Measurements from ENCODE around the gene RHBDL2. TPM values are rescaled to one million over a fixed set of nuclear protein-coding genes. Genes with fewer than 3 reads are reported as not detected.

Gene RHBDL2
- total and polyA plus RNA-seq, 10 of the 15 experiments (the other 5 are each of a cell fraction or from before 2014, with no cell fraction given): 0.05 TPM; not detected in 9

DNA sequence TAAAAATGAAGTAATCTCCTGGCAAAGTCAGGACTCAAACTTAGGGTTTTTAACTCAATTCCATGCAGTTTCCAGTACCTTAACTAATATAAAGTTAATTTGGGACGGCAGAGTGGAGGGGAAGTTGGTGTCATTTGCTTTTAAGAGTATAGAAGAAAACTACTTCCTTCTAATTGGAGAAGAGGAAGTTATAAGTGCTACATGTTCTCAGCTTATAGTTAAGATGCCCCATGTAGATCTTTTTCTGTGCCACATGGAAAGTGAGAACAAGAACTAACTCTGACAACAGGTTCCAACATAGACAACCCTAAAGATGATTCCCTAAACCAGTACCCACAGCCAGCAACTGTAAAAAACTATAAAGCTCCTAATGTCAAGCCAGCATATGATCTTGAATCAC, 93.6 kb downstream of the RHBDL2 start (continued):
- TF ChIP-seq, protein P1, sequence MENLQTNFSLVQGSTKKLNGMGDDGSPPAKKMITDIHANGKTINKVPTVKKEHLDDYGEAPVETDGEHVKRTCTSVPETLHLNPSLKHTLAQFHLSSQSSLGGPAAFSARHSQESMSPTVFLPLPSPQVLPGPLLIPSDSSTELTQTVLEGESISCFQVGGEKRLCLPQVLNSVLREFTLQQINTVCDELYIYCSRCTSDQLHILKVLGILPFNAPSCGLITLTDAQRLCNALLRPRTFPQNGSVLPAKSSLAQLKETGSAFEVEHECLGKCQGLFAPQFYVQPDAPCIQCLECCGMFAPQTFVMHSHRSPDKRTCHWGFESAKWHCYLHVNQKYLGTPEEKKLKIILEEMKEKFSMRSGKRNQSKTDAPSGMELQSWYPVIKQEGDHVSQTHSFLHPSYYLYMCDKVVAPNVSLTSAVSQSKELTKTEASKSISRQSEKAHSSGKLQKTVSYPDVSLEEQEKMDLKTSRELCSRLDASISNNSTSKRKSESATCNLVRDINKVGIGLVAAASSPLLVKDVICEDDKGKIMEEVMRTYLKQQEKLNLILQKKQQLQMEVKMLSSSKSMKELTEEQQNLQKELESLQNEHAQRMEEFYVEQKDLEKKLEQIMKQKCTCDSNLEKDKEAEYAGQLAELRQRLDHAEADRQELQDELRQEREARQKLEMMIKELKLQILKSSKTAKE (IDR thresholded peaks at IDR 0.05; ENCODE audit: low read depth, poor library complexity, severe bottlenecking): no peak
- TF ChIP-seq, protein P2, sequence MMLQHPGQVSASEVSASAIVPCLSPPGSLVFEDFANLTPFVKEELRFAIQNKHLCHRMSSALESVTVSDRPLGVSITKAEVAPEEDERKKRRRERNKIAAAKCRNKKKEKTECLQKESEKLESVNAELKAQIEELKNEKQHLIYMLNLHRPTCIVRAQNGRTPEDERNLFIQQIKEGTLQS (IDR thresholded peaks at IDR 0.05; ENCODE audit: borderline replicate concordance, extremely low read depth, low read depth, low read length): no peak
- TF ChIP-seq, protein P3, sequence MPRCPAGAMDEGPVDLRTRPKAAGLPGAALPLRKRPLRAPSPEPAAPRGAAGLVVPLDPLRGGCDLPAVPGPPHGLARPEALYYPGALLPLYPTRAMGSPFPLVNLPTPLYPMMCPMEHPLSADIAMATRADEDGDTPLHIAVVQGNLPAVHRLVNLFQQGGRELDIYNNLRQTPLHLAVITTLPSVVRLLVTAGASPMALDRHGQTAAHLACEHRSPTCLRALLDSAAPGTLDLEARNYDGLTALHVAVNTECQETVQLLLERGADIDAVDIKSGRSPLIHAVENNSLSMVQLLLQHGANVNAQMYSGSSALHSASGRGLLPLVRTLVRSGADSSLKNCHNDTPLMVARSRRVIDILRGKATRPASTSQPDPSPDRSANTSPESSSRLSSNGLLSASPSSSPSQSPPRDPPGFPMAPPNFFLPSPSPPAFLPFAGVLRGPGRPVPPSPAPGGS (IDR thresholded peaks at IDR 0.05; ENCODE audit: borderline replicate concordance, insufficient read depth, low read depth, low read length, poor library complexity, severe bottlenecking): no peak
- TF ChIP-seq, protein P4, sequence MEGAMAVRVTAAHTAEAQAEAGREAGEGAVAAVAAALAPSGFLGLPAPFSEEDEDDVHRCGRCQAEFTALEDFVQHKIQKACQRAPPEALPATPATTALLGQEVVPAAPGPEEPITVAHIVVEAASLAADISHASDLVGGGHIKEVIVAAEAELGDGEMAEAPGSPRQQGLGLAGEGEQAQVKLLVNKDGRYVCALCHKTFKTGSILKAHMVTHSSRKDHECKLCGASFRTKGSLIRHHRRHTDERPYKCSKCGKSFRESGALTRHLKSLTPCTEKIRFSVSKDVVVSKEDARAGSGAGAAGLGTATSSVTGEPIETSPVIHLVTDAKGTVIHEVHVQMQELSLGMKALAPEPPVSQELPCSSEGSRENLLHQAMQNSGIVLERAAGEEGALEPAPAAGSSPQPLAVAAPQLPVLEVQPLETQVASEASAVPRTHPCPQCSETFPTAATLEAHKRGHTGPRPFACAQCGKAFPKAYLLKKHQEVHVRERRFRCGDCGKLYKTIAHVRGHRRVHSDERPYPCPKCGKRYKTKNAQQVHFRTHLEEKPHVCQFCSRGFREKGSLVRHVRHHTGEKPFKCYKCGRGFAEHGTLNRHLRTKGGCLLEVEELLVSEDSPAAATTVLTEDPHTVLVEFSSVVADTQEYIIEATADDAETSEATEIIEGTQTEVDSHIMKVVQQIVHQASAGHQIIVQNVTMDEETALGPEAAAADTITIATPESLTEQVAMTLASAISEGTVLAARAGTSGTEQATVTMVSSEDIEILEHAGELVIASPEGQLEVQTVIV (IDR thresholded peaks at IDR 0.05; ENCODE audit: borderline replicate concordance, partially characterized antibody): no peak
- no peak for TF ChIP-seq TARDBP (IDR thresholded peaks at IDR 0.05; ENCODE audit: borderline replicate concordance)
- no peak for TF ChIP-seq SREBF1 (IDR thresholded peaks at IDR 0.05; ENCODE audit: low read length)
